GM19468 (cell line): Measurements from ENCODE around the gene UBE3A.

Experiments used
- ATAC-seq: cut with Tn5 transposase; IDR thresholded peaks from one replicate; pipeline ENCODE4 v1.9.1; 2021; ENCODE audit warnings: mild to moderate bottlenecking, moderate library complexity, moderate number of reproducible peaks; ENCODE audit not compliant: unreplicated experiment; ENCODE audit errors: extremely low read depth

UBE3A gene

DNA sequence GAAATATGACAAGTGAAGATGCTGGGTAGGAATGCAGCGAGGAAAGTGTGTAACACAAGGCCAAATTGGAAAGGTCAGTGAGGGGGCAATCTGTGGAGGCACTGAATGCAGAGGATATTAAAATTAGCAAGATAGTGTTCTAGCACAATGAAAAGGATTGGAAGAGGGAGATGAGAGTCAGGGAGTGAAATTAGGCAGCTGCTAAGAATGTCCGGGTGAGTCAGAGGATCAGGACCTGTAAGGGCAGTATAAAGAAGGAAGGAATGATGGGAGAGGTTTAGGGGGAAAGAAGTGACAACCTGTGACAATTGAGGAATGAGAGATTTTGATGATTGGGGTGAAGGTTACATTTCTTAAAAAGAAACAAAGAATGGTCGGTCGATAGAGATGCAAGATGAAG lies 103.5 kb downstream of the UBE3A start:
- no peak for ATAC-seq

DNA sequence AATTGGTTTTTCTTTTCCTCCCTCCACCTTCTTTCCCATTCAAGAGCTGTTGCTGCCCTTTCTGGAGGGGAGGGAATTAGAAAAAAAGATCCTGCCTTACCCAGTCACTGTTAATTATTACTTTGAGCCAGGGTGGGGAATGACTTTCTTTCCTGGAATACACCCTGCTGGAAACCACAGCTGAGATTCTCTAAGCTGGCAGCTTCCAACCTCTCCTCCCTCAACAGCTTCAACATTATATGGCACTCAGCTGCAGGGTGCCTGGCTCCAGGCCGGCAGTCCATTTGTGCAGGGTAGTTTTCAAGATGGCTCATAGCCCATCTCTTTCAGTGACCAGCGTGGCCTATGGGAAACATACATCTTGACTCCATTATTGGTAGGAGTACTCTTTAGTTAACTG lies 105.8 kb downstream of the UBE3A start:
- ATAC-seq: no peak

DNA sequence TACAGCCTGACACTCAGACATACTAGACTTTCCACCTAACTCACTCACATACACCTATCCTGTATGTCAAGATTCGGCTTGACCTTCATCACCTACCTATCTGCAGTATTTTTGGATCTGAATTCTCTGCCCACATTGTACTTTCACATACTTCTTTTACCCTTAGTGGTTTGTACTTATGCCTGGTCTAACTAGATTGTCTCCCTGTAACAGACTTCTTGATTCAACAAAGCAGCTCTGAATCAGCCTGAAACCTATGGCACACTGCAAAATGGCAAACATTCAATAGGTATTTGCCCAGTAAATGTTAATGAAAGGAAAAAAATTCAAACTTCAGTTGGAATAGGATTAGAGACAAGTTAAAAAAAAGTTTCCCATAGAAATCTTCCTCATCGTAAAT lies 106.5 kb downstream of the UBE3A start:
- ATAC-seq: no peak

DNA sequence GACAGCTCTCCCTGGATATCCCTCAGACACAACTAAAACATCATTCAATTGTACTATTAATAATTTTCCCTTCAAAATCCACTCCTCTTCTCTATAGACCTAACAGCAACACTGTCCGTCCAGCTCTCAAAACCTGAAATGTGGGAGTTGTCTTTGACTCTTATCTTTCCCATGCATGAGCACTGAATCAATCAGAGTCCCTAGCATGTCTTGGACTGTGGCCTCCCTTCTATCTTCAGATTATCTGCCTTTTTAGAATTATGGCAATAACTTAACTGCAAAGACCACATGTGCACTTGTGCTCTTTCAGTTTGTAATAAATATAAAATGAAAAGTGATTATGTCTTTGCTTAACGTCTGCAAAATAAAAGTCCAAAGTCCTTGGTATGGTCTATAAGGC lies 107.0 kb downstream of the UBE3A start:
- ATAC-seq: no peak

DNA sequence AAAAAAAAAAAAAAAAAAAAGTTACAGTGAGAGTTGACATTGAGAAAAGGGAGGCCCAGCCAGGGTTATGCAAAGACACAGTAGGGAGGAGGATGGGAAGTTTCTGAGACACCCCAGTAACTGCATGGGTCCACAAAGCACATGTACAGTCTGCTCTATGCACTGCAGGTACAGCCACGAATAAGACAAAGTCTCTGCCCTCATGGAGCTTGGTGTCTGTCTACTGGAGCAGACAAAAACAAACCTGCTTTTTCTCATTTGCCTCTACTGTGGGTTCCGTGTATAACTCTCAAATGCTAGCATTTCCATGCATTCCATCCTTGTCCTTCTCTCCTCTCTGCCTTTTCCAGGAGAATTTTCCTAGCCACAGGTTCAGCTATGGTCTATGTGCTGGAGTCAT lies 107.4 kb downstream of the UBE3A start:
- no peak for ATAC-seq

DNA sequence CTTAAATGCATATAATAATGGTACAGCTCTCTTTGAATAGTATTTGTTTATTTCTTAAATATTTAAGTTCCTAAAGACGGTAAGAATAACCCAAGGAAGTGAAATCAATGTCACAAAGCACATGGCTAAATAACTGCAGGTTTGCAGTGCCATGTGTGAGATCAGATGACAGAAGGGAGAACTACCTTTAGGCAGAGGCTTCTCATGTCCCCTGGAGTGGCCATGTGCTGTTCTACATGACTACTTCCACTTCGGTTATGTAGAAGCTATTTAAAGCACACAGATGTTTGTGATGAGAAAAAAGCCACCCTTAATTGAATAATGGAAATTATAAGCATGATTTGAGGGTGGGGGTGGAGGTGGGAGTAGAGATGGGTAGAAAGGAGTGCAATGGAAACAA lies 109.1 kb downstream of the UBE3A start:
- no peak for ATAC-seq

DNA sequence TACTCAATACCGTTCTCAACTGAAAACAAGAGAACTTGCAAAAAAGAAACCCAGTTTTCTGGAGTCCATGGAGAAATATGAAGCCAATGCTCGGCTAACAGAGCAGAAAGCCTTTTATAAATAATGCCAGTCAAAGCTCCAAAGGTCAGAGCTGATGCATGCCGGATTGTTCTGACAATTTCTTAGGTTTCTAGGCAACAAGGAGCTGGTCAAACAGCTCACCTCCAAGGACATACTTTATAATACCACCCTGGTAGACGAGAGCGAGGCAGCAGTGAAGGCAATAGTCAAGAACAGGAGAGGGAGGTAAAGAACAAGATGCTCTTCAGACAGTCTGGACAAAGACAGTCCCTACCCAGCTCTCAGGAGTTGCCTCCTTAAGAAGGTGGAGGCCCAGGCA lies 111.1 kb downstream of the UBE3A start:
- ATAC-seq: no peak

DNA sequence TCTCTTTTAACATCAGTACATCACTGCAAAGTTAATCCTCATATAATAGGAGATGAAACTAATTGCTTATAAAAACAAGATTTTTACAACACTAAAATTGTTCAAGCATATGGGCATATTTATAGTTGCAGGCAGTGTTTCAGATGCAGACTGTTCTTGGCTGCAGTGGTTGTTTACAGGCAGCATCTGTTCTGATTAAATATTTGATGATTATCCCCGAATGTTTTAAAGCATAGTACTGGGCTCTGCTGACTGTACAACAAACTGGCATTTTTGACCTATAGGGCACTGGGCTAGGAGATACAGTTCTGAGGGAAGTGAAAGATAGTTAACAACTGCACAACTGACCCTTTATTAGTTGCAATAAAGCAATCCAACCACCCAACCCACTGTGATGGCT lies 113.6 kb downstream of the UBE3A start:
- no peak for ATAC-seq

DNA sequence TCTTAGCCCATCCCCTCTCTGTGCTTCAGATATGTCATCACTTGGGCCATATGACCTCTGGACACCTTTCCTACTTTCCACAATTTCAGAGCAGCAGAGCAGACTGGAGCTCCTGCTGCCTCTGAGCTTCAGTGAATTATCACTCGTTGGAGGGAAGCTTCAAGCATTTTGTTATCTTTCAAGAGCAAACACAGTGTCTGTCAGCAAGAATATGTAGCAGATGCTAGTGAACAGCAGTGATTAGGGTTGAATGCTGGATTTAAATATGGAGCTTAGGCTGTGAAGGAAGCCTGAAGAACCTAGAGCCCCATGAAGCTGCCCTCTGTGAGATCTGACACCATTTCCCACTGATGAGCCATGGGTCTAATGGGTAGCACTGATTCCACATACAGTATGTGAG lies 115.4 kb downstream of the UBE3A start:
- ATAC-seq: no peak

DNA sequence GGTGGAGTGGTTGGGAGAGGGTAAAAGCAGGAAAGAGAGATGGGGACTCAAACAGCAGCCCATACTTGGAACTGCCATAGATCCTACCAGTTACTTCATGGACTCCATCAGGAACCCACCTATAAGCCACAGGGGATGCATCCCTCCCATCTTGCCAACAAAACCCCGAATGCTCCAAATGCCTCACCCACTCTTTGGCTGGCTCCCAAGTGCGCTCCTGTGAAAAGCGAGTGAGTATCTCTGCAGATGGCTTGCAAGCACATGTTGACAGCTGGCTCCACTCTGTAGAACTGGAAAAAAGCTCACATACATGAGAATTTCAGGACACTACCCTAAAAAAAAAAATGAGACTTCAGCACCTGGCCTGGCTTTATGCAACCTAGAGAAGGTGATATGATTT lies 151.0 kb downstream of the UBE3A start:
- ATAC-seq: no peak
